ENCODE data around the gene RPS6KA2. TPM values are rescaled to one million over a fixed set of nuclear protein-coding genes. Genes with fewer than 3 reads are reported as not detected.

RPS6KA2 gene
- polyA plus RNA-seq, 1 donor (not counting 4 experiments of a cell fraction or from before 2014, with no cell fraction given) = 8.2 TPM

GRCh38 chr6:166561771-166562359 is 65.2 kb downstream of the RPS6KA2 start:
- peaks cover 28% of the 10 kb centered on the region for H3K4me1 ChIP-seq (ENCODE audit: control insufficient read depth, extremely low read depth, insufficient read depth, low read length)
- no peak overlapping the region for H3K4me3 ChIP-seq (ENCODE audit: control insufficient read depth in 2 of 3, extremely low read depth in 1 of 3, insufficient read depth in 2 of 3, low read depth in 1 of 3, low read length in 3 of 3)
- no peak overlapping the region for H3K9ac ChIP-seq (ENCODE audit: control insufficient read depth, extremely low read depth, insufficient read depth, low read length)
- DNase-seq (ENCODE audit: low read depth, low spot score) = no peak
- TF ChIP-seq CTCF (optimal IDR thresholded peaks at IDR 0.05 in 1 of 3, IDR thresholded peaks at IDR 0.05 in 1 of 3, conservative IDR thresholded peaks at IDR 0.05 in 1 of 3; ENCODE audit: extremely low read depth in 1 of 3, insufficient read depth in 2 of 3, low read length in 3 of 3) (no peak), EZH2 (IDR thresholded peaks at IDR 0.05; ENCODE audit: low read length) (no peak)
- no peak overlapping the region for H2AFZ ChIP-seq (ENCODE audit: control insufficient read depth, low read length)
- H3K9me3 ChIP-seq (ENCODE audit: control insufficient read depth, low read depth, low read length) = no peaks in the 10 kb centered on the region
- no peak overlapping the region for H3K4me2 ChIP-seq (ENCODE audit: control insufficient read depth, extremely low read depth, insufficient read depth, low read depth, low read length)
- no peaks in the 10 kb centered on the region for H3K36me3 ChIP-seq (ENCODE audit: control insufficient read depth in 2 of 2, extremely low read depth in 1 of 2, insufficient read depth in 2 of 2, low read length in 2 of 2)
- no peak overlapping the region for H3K27ac ChIP-seq (ENCODE audit: control insufficient read depth, insufficient read depth, low read length)
- H3K79me2 ChIP-seq (ENCODE audit: control insufficient read depth, insufficient read depth, low read length) = no peaks in the 10 kb centered on the region
- no peak for FAIRE-seq
- H4K20me1 ChIP-seq (ENCODE audit: control insufficient read depth, extremely low read depth, insufficient read depth, low read length) = no peaks in the 10 kb centered on the region
- dilution Hi-C loops (cut with MboI; ENCODE audit: extremely low pct_ligation_motif_present, low sequenced_read_pairs) = no loop called here
- H3K9me1 ChIP-seq (ENCODE audit: control insufficient read depth, extremely low read depth, insufficient read depth, low read length) = no peaks in the 10 kb centered on the region
- no peaks in the 10 kb centered on the region for H3K27me3 ChIP-seq (ENCODE audit: control insufficient read depth, extremely low read depth, insufficient read depth, low read length)

- Histone ChIP-seq H3K4me1 (ENCODE audit: control insufficient read depth, extremely low read depth, insufficient read depth, low read length) (peaks cover 25% of the 10 kb centered on the region), H3K9me3 (ENCODE audit: control insufficient read depth, low read depth, low read length) (no peaks in the 10 kb centered on the region), H3K9me1 (ENCODE audit: control insufficient read depth, extremely low read depth, insufficient read depth, low read length) (no peaks in the 10 kb centered on the region), H3K27me3 (ENCODE audit: control insufficient read depth, extremely low read depth, insufficient read depth, low read length) (no peaks in the 10 kb centered on the region), H2AFZ (ENCODE audit: control insufficient read depth, low read length) (no peak overlapping the region), H3K9ac (ENCODE audit: control insufficient read depth, extremely low read depth, insufficient read depth, low read length) (no peak overlapping the region), H4K20me1 (ENCODE audit: control insufficient read depth, extremely low read depth, insufficient read depth, low read length) (no peaks in the 10 kb centered on the region), H3K4me2 (ENCODE audit: control insufficient read depth, extremely low read depth, insufficient read depth, low read depth, low read length) (no peak overlapping the region), H3K27ac (ENCODE audit: control insufficient read depth, insufficient read depth, low read length) (no peak overlapping the region), H3K36me3 (ENCODE audit: control insufficient read depth in 2 of 2, extremely low read depth in 1 of 2, insufficient read depth in 2 of 2, low read length in 2 of 2) (no peaks in the 10 kb centered on the region), H3K79me2 (ENCODE audit: control insufficient read depth, insufficient read depth, low read length) (no peaks in the 10 kb centered on the region), H3K4me3 (ENCODE audit: control insufficient read depth in 2 of 3, extremely low read depth in 1 of 3, insufficient read depth in 2 of 3, low read depth in 1 of 3, low read length in 3 of 3) (no peak overlapping the region)
- TF ChIP-seq EZH2 (IDR thresholded peaks at IDR 0.05; ENCODE audit: low read length) = no peak
- TF ChIP-seq CTCF (optimal IDR thresholded peaks at IDR 0.05 in 1 of 3, IDR thresholded peaks at IDR 0.05 in 1 of 3, conservative IDR thresholded peaks at IDR 0.05 in 1 of 3; ENCODE audit: extremely low read depth in 1 of 3, insufficient read depth in 2 of 3, low read length in 3 of 3) = no peak
- DNase-seq (ENCODE audit: low read depth, low spot score) (no peak), FAIRE-seq (no peak)
- dilution Hi-C loops (cut with MboI; ENCODE audit: extremely low pct_ligation_motif_present, low sequenced_read_pairs) = no loop called here
Measured at GRCh38 chr6:166560222-166560621, 66.8 kb downstream of the RPS6KA2 start.
